HG03457 (cell line): ENCODE measurements around the gene MOB3C.
A peak's percentile ranks its signal among the peaks of the same experiment; 100 is the strongest.

Experiments
- ATAC-seq: cut with Tn5 transposase; IDR thresholded peaks from one replicate; pipeline ENCODE4 v1.9.1; 2021; ENCODE audit warnings: moderate number of reproducible peaks; ENCODE audit not compliant: unreplicated experiment

Gene MOB3C

DNA sequence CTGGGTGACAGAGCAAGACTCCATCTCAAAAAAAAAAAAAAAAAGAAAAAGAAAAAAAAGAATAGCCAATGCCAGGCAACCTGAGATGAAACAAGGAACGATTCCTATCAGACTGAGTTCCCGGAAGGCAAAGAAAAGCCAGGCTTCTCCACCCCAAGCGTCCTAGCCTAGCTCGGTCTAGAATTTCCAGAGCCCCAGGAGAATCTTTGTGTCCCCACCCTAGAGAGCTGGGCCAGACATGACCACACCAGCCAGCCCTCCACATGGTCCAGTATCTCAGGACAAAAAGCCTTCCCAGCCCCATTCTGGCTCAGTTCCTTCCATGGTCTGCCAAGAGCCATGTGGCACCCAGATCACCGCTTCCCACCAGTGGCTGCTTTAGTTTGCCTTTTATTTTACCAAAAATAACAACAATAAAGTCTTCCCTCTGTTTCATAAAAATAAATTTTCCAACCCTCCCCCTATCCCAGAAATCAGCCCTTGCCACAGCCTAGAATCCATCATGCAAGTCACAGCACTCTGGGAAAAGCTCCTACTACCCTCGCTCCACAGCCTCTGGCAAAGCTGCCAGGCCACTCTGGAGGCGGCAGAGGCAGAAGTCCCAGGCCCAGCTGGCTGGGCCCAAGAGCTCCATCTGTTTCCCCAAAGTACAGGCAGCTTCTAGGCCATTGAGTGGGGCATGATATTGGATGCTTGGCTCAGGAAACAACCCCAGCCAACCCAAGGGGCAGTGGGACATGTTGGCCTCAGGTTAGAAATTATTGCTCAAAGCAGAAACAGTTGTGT, 9.1 kb downstream of the MOB3C start:
- no peak for ATAC-seq

DNA sequence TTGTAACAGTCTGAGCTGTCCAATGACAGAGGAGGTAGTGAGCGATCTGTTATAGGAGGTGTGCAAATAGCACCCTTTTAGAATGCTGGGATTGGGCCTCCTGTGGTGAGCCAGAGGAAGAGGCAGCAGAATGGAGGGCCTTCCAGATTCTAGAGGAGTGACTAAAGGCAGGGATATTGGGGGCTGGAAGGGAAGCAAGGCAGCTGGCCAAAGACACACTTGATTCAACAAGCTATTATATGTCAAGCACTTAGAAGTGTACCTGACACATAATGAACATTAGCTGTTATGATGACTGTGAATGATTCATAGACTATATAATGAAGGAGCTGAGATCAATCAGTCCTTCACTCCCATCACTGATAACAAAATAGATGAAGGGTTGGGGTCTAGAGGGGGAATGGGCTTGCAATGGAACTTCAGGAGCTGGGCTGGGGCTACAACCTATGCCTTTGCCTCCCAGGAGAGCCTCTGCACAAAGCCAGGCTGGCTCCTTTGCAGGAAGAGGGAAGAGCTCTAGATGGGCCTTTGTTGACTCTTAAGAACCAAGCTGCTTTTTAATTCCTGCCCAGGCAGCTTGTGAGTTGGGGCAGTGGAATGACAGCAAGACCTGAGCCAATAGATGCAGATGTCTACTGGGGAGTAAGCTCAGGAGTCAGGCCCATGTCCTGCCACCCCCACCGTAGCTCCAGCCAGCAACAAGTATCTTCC, 10.2 kb downstream of the MOB3C start:
- no peak for ATAC-seq

GRCh38 chr1:46605232-46605631, 11.4 kb downstream of the MOB3C start:
- ATAC-seq: no peak

- ATAC-seq: peak; percentile 84
Observed at GRCh38 chr1:46603858-46604549, 12.6 kb downstream of the MOB3C start, which contains the start of gene MKNK1. MKNK1 (minus strand) TSS chr1:46604268; CDS start chr1:46583327, 20,941 bp downstream.

DNA sequence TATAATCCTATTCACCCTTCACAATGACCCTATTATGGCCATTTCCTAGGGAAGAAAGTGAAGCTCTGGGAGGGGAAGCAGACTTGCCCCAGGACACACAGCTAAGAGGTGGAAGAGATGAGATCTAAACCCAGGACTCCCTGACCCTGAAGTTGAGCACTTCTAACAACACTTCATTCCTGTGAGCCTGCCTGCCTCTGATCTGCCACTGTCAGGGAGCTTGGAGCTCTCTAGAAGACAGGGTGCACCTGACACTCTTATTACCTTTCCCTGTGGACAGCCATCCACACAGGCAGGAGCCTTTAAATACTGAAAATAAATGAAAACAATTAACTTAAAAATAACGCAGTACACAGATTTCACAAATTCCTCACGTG, 13.1 kb downstream of the MOB3C start:
- ATAC-seq: no peak

DNA sequence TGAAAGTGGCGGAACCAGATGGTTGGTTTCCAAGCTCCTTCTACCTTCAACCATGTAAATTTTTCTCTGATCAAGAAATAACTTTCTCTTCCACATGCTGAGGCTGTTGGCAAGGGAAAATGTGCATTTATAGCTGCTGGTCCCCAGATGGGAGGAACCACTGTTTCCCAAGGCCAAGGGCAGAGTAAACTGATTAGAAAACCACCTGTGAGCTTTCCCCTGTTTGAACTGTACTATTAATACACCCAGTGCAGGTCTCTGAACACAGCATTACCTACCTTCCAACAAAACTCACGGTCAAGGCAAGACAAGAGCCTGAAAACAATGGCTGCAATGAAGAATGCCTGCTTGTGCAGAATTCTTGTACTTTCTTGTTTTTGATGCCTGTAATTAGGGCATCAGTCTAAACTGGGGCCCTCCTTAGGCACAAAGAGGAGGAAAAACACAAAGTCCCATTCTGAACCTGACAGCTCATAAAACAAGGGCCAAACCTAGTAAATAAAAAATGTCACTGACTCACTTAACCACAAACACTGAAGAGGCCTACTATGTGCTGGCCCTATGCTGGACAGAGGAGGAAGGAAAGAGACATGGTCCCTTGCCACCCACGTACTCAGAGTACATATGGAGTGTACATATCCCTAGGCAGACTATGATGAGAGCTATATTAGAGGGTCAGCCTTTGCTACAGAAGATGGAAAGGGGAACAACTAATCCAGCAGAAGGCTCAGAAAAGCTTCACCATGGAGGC, 15.2 kb downstream of the MOB3C start:
- ATAC-seq: no peak

GRCh38 chr1:46599059-46599970, 17.3 kb downstream of the MOB3C start:
- no peak for ATAC-seq

DNA sequence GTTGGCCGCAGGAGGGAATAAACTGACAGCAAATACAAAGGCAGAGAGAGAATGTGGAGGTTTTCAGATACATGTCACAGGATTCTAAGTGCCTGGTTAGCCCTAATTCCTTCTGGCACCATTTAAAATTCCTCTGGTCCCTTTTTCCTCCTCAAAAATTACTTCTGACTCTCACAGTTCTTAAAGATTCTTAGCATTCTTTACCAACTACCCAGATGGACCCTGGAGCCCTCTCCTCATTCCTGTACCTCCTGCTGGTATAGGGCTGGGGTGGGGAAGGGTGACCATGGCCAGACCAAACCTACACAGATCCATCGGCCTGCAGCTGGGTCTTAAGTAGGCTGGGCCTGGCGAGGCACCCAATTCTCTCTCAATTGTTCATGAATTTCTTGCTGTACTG, 19.8 kb downstream of the MOB3C start:
- no peak for ATAC-seq

DNA sequence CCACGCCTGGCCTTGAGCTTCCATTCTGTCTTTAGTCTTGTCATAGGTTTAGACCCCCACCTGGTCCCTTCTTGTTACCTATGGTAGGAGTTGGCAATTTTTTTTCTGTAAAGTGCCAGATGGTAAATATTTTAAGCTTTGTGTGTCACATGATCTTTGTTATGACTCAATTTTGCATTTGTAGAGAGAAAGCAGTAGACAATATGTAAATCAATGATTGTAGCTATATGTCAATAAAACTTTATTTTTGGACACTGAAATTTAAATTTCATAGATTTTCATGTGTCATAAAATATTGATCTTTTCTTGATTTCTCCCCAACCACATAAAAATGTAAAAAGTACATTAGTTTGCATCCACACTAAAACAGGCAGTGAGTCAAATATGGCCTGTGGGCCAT, 20.6 kb downstream of the MOB3C start:
- no peak for ATAC-seq

DNA sequence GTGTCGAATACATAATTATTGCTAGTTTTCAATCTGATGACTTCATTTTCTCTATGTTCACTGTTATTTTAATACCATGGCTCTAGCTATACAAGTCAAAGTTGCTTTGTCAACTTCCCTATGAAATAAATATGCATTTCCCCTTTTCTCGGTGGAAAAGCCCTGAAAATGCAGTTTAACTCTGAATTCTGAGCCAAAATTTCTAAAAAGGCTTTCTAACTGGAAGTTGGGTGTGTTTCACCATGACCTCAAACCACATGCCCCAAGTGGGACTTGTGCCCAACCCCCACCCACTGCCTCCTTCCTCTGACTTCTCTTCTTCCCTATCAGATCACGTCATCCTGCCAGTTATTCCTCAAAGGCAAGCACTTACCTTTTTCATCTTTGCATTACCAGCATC, 21.5 kb downstream of the MOB3C start:
- ATAC-seq: no peak

- ATAC-seq: no peak
Observed at GRCh38 chr1:46594063-46594462, 22.5 kb downstream of the MOB3C start.

- no peak for ATAC-seq
Observed at GRCh38 chr1:46592823-46593222, 23.8 kb downstream of the MOB3C start.

GRCh38 chr1:46589529-46589928, 27.1 kb downstream of the MOB3C start:
- no peak for ATAC-seq

DNA sequence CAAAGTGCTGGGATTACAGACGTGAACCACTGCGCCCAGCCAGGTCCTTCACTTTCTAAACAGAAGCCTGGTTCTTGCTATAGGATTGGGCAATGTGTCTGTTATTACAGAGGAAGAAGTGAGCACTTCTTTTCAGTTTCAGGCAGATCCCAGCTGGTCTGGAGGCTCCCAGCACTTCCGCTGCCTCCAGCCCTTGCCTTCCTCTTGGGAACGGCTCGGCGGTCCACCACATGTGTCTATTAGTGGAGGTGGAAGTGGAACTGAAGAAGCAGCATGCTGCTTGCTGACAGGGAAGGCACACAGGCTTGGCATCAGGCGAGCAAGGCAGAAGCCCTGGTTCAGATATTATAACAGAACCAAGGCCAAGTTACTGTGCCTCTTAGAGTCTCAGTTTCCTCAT, 29.5 kb downstream of the MOB3C start:
- no peak for ATAC-seq

DNA sequence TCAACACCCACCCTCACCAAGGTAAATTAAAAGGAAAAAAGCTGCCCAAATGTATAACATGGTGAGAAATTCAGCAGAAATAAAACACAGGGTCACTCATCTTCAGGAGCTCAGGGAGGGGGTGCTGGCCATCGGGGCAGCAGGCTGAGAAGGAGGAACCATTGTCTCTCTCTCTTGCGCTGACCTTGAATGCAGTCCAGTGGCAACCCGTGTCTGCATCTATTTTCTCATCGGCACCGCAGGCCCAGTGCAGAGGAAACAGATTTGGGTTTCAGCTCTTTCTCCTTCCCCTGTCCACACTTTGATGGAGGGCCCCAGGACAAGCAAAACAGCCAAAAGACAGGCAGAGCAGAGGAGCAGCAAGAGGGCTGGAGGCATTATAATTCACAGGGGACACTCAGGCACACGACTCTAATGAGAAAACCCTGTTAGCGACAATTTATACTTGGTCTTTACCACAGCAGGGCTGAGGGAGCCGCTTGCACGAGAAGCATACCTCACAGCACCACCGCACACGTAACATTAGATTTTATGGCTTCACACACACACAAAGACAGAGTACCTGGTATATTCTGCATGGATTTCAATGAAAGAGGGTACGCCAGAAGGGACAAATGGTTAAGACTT, 31.2 kb downstream of the MOB3C start:
- ATAC-seq: no peak

DNA sequence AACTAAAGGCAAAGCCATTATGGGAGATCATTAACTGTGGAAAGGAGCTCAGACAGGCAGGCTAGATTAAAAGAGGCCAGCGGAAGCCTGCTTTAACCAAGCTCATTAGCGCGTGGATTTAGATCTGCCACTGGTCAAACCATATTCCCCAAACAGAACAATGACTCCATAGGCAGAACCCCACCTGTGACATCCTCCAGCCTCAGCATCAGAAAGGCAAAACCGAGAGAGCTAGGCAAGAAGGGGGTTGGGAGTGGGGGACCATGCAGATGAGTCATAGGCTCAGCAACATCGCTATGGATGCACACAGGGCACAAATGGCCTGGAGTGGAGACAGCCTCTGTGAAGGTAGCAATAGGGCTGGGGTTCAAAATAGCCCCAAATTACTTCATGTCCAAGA, 33.1 kb downstream of the MOB3C start:
- ATAC-seq: no peak

- ATAC-seq: no peak
Observed at GRCh38 chr1:46582972-46583371, 33.6 kb downstream of the MOB3C start.

- ATAC-seq: no peak
Observed at GRCh38 chr1:46581681-46582455, 34.7 kb downstream of the MOB3C start.
